OCI-LY3 (cell line): Measurements from ENCODE around the gene NAT9.

ENCODE experiments used
- CTCF ChIP-seq: fragments of 200-600, 300-600 bp; sonication (generic); IDR thresholded peaks from 2 replicates; pipeline ENCODE4 v1.5.1; 2014; ENCODE audit warnings: antibody characterized with exemption, low read length, low read depth
- EZH2phosphoT487 ChIP-seq: fragments of 200-600 bp; shearing (Covaris generic); IDR thresholded peaks from 2 replicates; pipeline ENCODE4 v1.6.1; 2018; ENCODE audit warnings: antibody characterized with exemption, mixed run types, low read depth

- TF ChIP-seq CTCF (no peak), EZH2phosphoT487 (no peak)
These were observed 29.2 kb downstream of the NAT9 start for GRCh38 chr17:74746922-74747321.
